SK-N-MC (cell line): ENCODE data around the gene AFAP1.

Source experiments
- DNase-seq: peaks from one replicate; pipeline ENCODE4 v3.0.0-alpha.2; 2011; ENCODE audit warnings: low read depth, low spot score
- H3K27ac ChIP-seq: fragments of 200-600 bp; sonication (generic); 2 replicates; pipeline ENCODE4 v1.5.1; 2016; ENCODE audit warnings: mixed run types
- H3K36me3 ChIP-seq: fragments of 200-600 bp; sonication (generic); 2 replicates; pipeline ENCODE4 v1.6.1; 2017; ENCODE audit warnings: antibody characterized with exemption, low read length, mixed read lengths; ENCODE audit not compliant: insufficient read depth
- H3K4me3 ChIP-seq: fragments of 200-600 bp; sonication (generic); 2 replicates; pipeline ENCODE4 v1.5.1; 2016
- H3K9ac ChIP-seq: fragments of 200-600 bp; sonication (generic); 2 replicates; pipeline ENCODE4 v1.8.0; 2017; ENCODE audit warnings: mixed run types, mixed read lengths; ENCODE audit not compliant: insufficient read length
- H3K9me3 ChIP-seq: fragments of 200-600 bp; sonication (generic); 2 replicates; pipeline ENCODE4 v1.6.1; 2017; ENCODE audit warnings: low read depth, mild to moderate bottlenecking, antibody characterized with exemption, low read length, moderate library complexity, mixed read lengths
- EZH2 ChIP-seq: fragments of 200-600 bp; sonication (generic); IDR thresholded peaks from one replicate; pipeline ENCODE4 v1.6.1; 2017; ENCODE audit warnings: antibody characterized with exemption
- FOXP2 ChIP-seq: optimal IDR thresholded peaks from 2 replicates; pipeline ENCODE3; 2011; ENCODE audit warnings: mild to moderate bottlenecking, moderate library complexity; ENCODE audit not compliant: insufficient read depth; ENCODE audit errors: extremely low read length, control extremely low read depth
- POLR2AphosphoS5 ChIP-seq: IDR thresholded peaks from 2 replicates; pipeline ENCODE4 v1.6.1; 2012; ENCODE audit warnings: mild to moderate bottlenecking, low read depth, low read length, borderline replicate concordance

The AFAP1 gene

GRCh38 chr4:7811536-7812191 is 128.0 kb downstream of the AFAP1 start:
- no peak overlapping the region for H3K27ac ChIP-seq
- no peaks in the 10 kb centered on the region for H3K9me3 ChIP-seq
- no peak overlapping the region for H3K9ac ChIP-seq
- no peak for DNase-seq
- no peaks in the 10 kb centered on the region for H3K36me3 ChIP-seq
- TF ChIP-seq POLR2AphosphoS5 (no peak), FOXP2 (no peak), EZH2 (no peak)
- H3K4me3 ChIP-seq: no peak overlapping the region

GRCh38 chr4:7810783-7811535 is 128.7 kb downstream of the AFAP1 start:
- DNase-seq: no peak
- Histone ChIP-seq H3K27ac (no peak overlapping the region), H3K9ac (no peak overlapping the region), H3K4me3 (no peak overlapping the region), H3K36me3 (no peaks in the 10 kb centered on the region), H3K9me3 (no peaks in the 10 kb centered on the region)
- TF ChIP-seq POLR2AphosphoS5 (no peak), EZH2 (no peak)

GRCh38 chr4:7808752-7809151 is 130.9 kb downstream of the AFAP1 start:
- no peaks in the 10 kb centered on the region for H3K9me3 ChIP-seq
- H3K27ac ChIP-seq: no peak overlapping the region
- H3K9ac ChIP-seq: no peak overlapping the region
- no peak for TF ChIP-seq FOXP2
- no peak for TF ChIP-seq POLR2AphosphoS5
- TF ChIP-seq EZH2: no peak
- no peaks in the 10 kb centered on the region for H3K36me3 ChIP-seq
- H3K4me3 ChIP-seq: no peak overlapping the region
- DNase-seq: no peak

GRCh38 chr4:7808181-7808580 is 131.5 kb downstream of the AFAP1 start:
- Histone ChIP-seq H3K27ac (no peak overlapping the region), H3K9ac (no peak overlapping the region), H3K9me3 (no peaks in the 10 kb centered on the region), H3K4me3 (no peak overlapping the region), H3K36me3 (no peaks in the 10 kb centered on the region)
- TF ChIP-seq EZH2 (no peak), POLR2AphosphoS5 (no peak), FOXP2 (no peak)
- DNase-seq: no peak

GRCh38 chr4:7807351-7807921 is 132.2 kb downstream of the AFAP1 start:
- Histone ChIP-seq H3K9ac (no peak overlapping the region), H3K36me3 (no peaks in the 10 kb centered on the region), H3K27ac (no peak overlapping the region), H3K4me3 (no peak overlapping the region), H3K9me3 (no peaks in the 10 kb centered on the region)
- DNase-seq: no peak
- TF ChIP-seq POLR2AphosphoS5 (no peak), EZH2 (no peak), FOXP2 (no peak)

- no peak for TF ChIP-seq EZH2
- no peak for TF ChIP-seq FOXP2
- TF ChIP-seq POLR2AphosphoS5: no peak
- DNase-seq: no peak
- Histone ChIP-seq H3K27ac (no peak overlapping the region), H3K9ac (no peak overlapping the region), H3K36me3 (no peaks in the 10 kb centered on the region), H3K9me3 (no peaks in the 10 kb centered on the region), H3K4me3 (no peak overlapping the region)
Measured at GRCh38 chr4:7806338-7807090, 133.1 kb downstream of the AFAP1 start.

- TF ChIP-seq EZH2: no peak
- no peak for TF ChIP-seq POLR2AphosphoS5
- no peak for TF ChIP-seq FOXP2
- Histone ChIP-seq H3K36me3 (no peaks in the 10 kb centered on the region), H3K9me3 (no peaks in the 10 kb centered on the region), H3K27ac (no peak overlapping the region), H3K9ac (no peak overlapping the region), H3K4me3 (no peak overlapping the region)
- no peak for DNase-seq
Measured at GRCh38 chr4:7805533-7806337, 133.9 kb downstream of the AFAP1 start.

- Histone ChIP-seq H3K9ac (no peak overlapping the region), H3K27ac (no peak overlapping the region), H3K36me3 (no peaks in the 10 kb centered on the region; the same call in 1 of the 2 replicates), H3K4me3 (no peak overlapping the region), H3K9me3 (no peaks in the 10 kb centered on the region)
- TF ChIP-seq FOXP2 (no peak), EZH2 (no peak), POLR2AphosphoS5 (no peak)
- no peak for DNase-seq
Measured at GRCh38 chr4:7804756-7805385, 134.8 kb downstream of the AFAP1 start.
